ENCODE results near the gene ARHGAP27. TPM values are rescaled to one million over a fixed set of nuclear protein-coding genes. Genes with fewer than 3 reads are reported as not detected.
A peak's percentile ranks its signal among the peaks of the same experiment; 100 is the strongest.

Gene ARHGAP27
- total and polyA plus RNA-seq, 2 of the 13 experiments (the other 11 are each of a cell fraction or from before 2014, with no cell fraction given) = 15.5 to 18.9 TPM

DNA sequence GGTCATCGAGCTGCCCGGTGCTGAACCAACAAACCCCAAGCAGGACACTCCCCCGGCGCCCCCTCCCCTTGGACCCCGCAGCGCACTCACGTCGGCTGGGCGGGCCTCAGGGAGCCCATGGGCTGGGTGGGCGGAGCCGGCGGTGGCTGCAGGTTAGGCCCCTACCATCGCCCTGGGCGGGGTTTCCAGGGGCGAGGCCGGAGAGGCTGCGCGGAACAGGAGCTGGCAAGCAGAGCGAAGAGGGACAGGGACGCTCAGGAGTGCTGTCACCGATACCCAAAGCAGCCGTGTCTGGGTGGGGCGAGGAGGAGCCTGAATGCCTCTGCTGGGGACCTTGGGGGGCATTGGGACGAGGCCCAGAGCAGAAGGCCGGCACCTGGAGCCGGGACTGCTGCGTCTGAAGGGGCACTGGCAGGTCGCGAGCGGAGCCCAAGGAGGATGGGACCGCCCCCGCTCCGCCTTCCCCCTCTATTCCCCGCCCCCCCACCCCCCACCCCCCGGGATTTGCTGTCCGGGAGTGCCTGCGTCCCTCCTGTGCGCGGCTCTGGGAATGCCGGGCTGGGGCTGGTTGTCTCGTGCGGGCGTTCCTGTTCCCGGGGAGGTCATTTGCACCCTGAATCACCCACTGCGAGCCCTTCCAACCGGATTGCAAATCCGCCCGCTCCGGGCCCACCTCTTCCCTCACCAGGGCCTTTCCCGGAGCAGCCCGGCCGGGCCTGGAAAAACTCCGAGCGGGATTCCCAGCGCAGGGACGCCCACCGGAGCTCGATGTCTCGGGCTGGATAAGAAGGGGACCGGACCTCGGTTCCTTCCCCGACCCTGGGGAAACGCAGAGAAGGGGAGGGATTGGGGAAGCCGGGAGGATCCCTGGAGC lies 902 bp downstream of the ARHGAP27 start (continued):
- TF ChIP-seq MAFK (conservative IDR thresholded peaks at IDR 0.05 in 1 of 2, IDR thresholded peaks at IDR 0.05 in 1 of 2; ENCODE audit: low read length in 2 of 2) (no peak), CTCF (CRISPR knock-in tag; IDR thresholded peaks at IDR 0.05) (0 out of 2 replicates have a peak, but pooled peaks have one; percentile 24), ZNF337 (CRISPR knock-in tag; IDR thresholded peaks at IDR 0.05; ENCODE audit: borderline replicate concordance, low read depth) (0 out of 2 replicates have a peak, but pooled peaks have one; percentile 58), SCMH1 (CRISPR knock-in tag; IDR thresholded peaks at IDR 0.05; ENCODE audit: borderline replicate concordance) (no peak), ZC3H4 (CRISPR knock-in tag; IDR thresholded peaks at IDR 0.05; ENCODE audit: borderline replicate concordance) (no peak), ZNF614 (CRISPR knock-in tag; IDR thresholded peaks at IDR 0.05; ENCODE audit: borderline replicate concordance) (peak; percentile 17; the same call in 1 of the 2 replicates), NFYC (CRISPR knock-in tag; IDR thresholded peaks at IDR 0.05) (no peak), SMAD9 (CRISPR knock-in tag; IDR thresholded peaks at IDR 0.05) (no peak), ZNF354B (CRISPR knock-in tag; IDR thresholded peaks at IDR 0.05) (no peak), ZFP91 (CRISPR knock-in tag; IDR thresholded peaks at IDR 0.05; ENCODE audit: borderline replicate concordance) (peak; percentile 52; the same call in 1 of the 2 replicates), KMT2B (CRISPR knock-in tag; IDR thresholded peaks at IDR 0.05) (no peak), U2AF2 (IDR thresholded peaks at IDR 0.05; ENCODE audit: low read depth, low read length) (no peak), EHMT2 (IDR thresholded peaks at IDR 0.05; ENCODE audit: borderline replicate concordance, low read depth, low read length) (no peak)
- TF ChIP-seq, protein P1, sequence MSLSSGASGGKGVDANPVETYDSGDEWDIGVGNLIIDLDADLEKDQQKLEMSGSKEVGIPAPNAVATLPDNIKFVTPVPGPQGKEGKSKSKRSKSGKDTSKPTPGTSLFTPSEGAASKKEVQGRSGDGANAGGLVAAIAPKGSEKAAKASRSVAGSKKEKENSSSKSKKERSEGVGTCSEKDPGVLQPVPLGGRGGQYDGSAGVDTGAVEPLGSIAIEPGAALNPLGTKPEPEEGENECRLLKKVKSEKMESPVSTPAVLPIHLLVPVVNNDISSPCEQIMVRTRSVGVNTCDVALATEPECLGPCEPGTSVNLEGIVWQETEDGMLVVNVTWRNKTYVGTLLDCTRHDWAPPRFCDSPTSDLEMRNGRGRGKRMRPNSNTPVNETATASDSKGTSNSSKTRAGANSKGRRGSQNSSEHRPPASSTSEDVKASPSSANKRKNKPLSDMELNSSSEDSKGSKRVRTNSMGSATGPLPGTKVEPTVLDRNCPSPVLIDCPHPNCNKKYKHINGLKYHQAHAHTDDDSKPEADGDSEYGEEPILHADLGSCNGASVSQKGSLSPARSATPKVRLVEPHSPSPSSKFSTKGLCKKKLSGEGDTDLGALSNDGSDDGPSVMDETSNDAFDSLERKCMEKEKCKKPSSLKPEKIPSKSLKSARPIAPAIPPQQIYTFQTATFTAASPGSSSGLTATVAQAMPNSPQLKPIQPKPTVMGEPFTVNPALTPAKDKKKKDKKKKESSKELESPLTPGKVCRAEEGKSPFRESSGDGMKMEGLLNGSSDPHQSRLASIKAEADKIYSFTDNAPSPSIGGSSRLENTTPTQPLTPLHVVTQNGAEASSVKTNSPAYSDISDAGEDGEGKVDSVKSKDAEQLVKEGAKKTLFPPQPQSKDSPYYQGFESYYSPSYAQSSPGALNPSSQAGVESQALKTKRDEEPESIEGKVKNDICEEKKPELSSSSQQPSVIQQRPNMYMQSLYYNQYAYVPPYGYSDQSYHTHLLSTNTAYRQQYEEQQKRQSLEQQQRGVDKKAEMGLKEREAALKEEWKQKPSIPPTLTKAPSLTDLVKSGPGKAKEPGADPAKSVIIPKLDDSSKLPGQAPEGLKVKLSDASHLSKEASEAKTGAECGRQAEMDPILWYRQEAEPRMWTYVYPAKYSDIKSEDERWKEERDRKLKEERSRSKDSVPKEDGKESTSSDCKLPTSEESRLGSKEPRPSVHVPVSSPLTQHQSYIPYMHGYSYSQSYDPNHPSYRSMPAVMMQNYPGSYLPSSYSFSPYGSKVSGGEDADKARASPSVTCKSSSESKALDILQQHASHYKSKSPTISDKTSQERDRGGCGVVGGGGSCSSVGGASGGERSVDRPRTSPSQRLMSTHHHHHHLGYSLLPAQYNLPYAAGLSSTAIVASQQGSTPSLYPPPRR (CRISPR knock-in tag; IDR thresholded peaks at IDR 0.05; ENCODE audit: borderline replicate concordance) = no peak
- TF ChIP-seq, protein P2, sequence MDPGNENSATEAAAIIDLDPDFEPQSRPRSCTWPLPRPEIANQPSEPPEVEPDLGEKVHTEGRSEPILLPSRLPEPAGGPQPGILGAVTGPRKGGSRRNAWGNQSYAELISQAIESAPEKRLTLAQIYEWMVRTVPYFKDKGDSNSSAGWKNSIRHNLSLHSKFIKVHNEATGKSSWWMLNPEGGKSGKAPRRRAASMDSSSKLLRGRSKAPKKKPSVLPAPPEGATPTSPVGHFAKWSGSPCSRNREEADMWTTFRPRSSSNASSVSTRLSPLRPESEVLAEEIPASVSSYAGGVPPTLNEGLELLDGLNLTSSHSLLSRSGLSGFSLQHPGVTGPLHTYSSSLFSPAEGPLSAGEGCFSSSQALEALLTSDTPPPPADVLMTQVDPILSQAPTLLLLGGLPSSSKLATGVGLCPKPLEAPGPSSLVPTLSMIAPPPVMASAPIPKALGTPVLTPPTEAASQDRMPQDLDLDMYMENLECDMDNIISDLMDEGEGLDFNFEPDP (CRISPR knock-in tag; conservative IDR thresholded peaks at IDR 0.05) = no peak
- TF ChIP-seq, protein P3, sequence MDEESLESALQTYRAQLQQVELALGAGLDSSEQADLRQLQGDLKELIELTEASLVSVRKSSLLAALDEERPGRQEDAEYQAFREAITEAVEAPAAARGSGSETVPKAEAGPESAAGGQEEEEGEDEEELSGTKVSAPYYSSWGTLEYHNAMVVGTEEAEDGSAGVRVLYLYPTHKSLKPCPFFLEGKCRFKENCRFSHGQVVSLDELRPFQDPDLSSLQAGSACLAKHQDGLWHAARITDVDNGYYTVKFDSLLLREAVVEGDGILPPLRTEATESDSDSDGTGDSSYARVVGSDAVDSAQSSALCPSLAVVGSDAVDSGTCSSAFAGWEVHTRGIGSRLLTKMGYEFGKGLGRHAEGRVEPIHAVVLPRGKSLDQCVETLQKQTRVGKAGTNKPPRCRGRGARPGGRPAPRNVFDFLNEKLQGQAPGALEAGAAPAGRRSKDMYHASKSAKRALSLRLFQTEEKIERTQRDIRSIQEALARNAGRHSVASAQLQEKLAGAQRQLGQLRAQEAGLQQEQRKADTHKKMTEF (CRISPR knock-in tag; IDR thresholded peaks at IDR 0.05) = peak; percentile 35; the same call in 1 of the 2 replicates

Measured in HepG2 (cell line).